Muscle of leg (tissue), 16 donors: ENCODE data around the gene COG1. TPM values are rescaled to one million over a fixed set of nuclear protein-coding genes. Genes with fewer than 3 reads are reported as not detected.
"Not testable (repeated sequence)": the region's sequence is repeated elsewhere in the genome, so short reads cannot be mapped to it uniquely, and the experiment has no call there.

Source experiments
- DNase-seq: peaks from one replicate; pipeline ENCODE4 v3.0.0; 2013
- H3K27ac ChIP-seq: one replicate; pipeline ENCODE4 v1.5.1; 2013; ENCODE audit warnings: mild to moderate bottlenecking, low read length, control low read depth
- H3K27me3 ChIP-seq: one replicate; pipeline ENCODE4 v1.6.1; 2013; ENCODE audit warnings: low read length; ENCODE audit not compliant: control insufficient read depth, insufficient read depth
- H3K36me3 ChIP-seq: one replicate; pipeline ENCODE4 v1.6.1; 2013; ENCODE audit warnings: low read length; ENCODE audit not compliant: control insufficient read depth, insufficient read depth
- H3K4me1 ChIP-seq: one replicate; pipeline ENCODE4 v1.6.1; 2013; ENCODE audit warnings: low read length; ENCODE audit not compliant: control insufficient read depth, insufficient read depth
- H3K4me3 ChIP-seq: one replicate; pipeline ENCODE4 v1.5.1; 2013; ENCODE audit warnings: low read length, control low read depth
- H3K9me3 ChIP-seq: replicated peaks from 2 replicates; pipeline ENCODE4 v1.6.1; 2013; ENCODE audit warnings: low read depth, low read length; ENCODE audit not compliant: control insufficient read depth
- WGBS: methylation state at CpG from one replicate; pipeline ENCODE4 v1.1.5; 2013; ENCODE audit warnings: missing lambda C conversion rate; ENCODE audit not compliant: insufficient coverage; 5-methylcytosine and 5-hydroxymethylcytosine counted together
- long read RNA-seq, 11 donors: transcript quantifications; one replicate each; lab custom pipeline, GENCODE V29; 2026
- polyA plus RNA-seq, 8 donors: library from polyadenylated mRNA; unstranded; fragments of 120-200 nt; gene quantifications; one replicate each; pipeline versions ENCODE4 v1.2.1 to v1.2.3, GENCODE V29; 2013; ENCODE audit warnings: inconsistent platforms in 1 of 8, low replicate concordance in 1 of 8; ENCODE audit not compliant: insufficient read length in 8 of 8, insufficient read depth in 1 of 8
- total RNA-seq: library from RNA; stranded (reverse); fragments of 120-200 nt; gene quantifications from one replicate; pipeline ENCODE4 v1.2.4, GENCODE V29; 2013

The COG1 gene
- 23.3 TPM for total RNA-seq
- 10 to 100 TPM; 26.2 to 41.8 (median 30.9) TPM for polyA plus RNA-seq
- long read RNA-seq, donor 1, partial matches to known transcripts, result 0 of 1 reads
- long read RNA-seq, donor 1, other reads (novel, unspliced or antisense), result 0 of 1 reads
- long read RNA-seq, donor 2, result 0 reads
- long read RNA-seq, donor 3, partial matches to known transcripts, result 0 of 2 reads
- long read RNA-seq, donor 3, other reads (novel, unspliced or antisense), result 0 of 2 reads
- long read RNA-seq, donor 4, partial matches to known transcripts, result 0 of 1 reads
- long read RNA-seq, donor 4, other reads (novel, unspliced or antisense), result 0 of 1 reads
- long read RNA-seq, donor 5, partial matches to known transcripts, result 0 of 4 reads
- long read RNA-seq, donor 5, other reads (novel, unspliced or antisense), result 0 of 4 reads
- long read RNA-seq, donor 6, result 0 reads
- long read RNA-seq, donor 7, full-length matches to known transcripts, result 1 of 1 reads
- long read RNA-seq, donor 7, partial matches to known transcripts, result 0 of 1 reads
- long read RNA-seq, donor 7, other reads (novel, unspliced or antisense), result 0 of 1 reads
- long read RNA-seq, donor 8, partial matches to known transcripts, result 0 of 1 reads
- long read RNA-seq, donor 8, other reads (novel, unspliced or antisense), result 0 of 1 reads
- long read RNA-seq, donor 9, result 0 reads
- long read RNA-seq, donor 10, partial matches to known transcripts, result 0 of 1 reads
- long read RNA-seq, donor 10, other reads (novel, unspliced or antisense), result 0 of 1 reads
- long read RNA-seq, donor 11, partial matches to known transcripts, result 0 of 1 reads
- long read RNA-seq, donor 11, other reads (novel, unspliced or antisense), result 0 of 1 reads

GRCh38 chr17:73192894-73193701 is at the start of gene COG1:
Gene COG1 (plus strand): TSS chr17:73193055. CDS start chr17:73193070, 15 bp downstream.
- H3K4me1 ChIP-seq, result peaks cover 12% of the 10 kb centered on the region
- no peaks in the 10 kb centered on the region for H3K27me3 ChIP-seq
- peaks cover 18% of the 10 kb centered on the region for H3K36me3 ChIP-seq
- peak within 1 kb of the TSS; percentile 95 for H3K4me3 ChIP-seq
- DNase-seq, result peak; percentile 97
- peak within 1 kb of the TSS; percentile 92 for H3K27ac ChIP-seq
- no peaks in the 10 kb centered on the region for H3K9me3 ChIP-seq
- WGBS, result under 1% methylated on average over 74 of the region's 84 CpGs

- not testable (repeated sequence) for H3K9me3 ChIP-seq, H3K4me3 ChIP-seq, H3K27ac ChIP-seq, DNase-seq, H3K36me3 ChIP-seq, H3K4me1 ChIP-seq, H3K27me3 ChIP-seq
- no CpG with 5 or more reads among the region's 3 CpGs for WGBS
These were observed 48.6 kb upstream of the COG1 start for GRCh38 chr17:73144209-73144608.

GRCh38 chr17:73145641-73146040 is 47.2 kb upstream of the COG1 start:
- H3K27me3 ChIP-seq, result peaks cover 6% of the 10 kb centered on the region
- no peaks in the 10 kb centered on the region for H3K9me3 ChIP-seq
- H3K4me3 ChIP-seq, result no peak overlapping the region
- no peak overlapping the region for H3K27ac ChIP-seq
- 100% methylated on average over 1 of the region's 2 CpGs for WGBS
- no peak for DNase-seq
- H3K4me1 ChIP-seq, result no peaks in the 10 kb centered on the region
- no peaks in the 10 kb centered on the region for H3K36me3 ChIP-seq

GRCh38 chr17:73147791-73148190 is 45.1 kb upstream of the COG1 start:
- not testable (repeated sequence) for H3K4me1 ChIP-seq, DNase-seq, H3K27me3 ChIP-seq, H3K36me3 ChIP-seq, H3K27ac ChIP-seq, H3K9me3 ChIP-seq, H3K4me3 ChIP-seq
- no CpG with 5 or more reads among the region's 11 CpGs for WGBS

- H3K9me3 ChIP-seq, result no peaks in the 10 kb centered on the region
- H3K36me3 ChIP-seq, result no peaks in the 10 kb centered on the region
- H3K27me3 ChIP-seq, result peaks cover 6% of the 10 kb centered on the region
- no peaks in the 10 kb centered on the region for H3K4me1 ChIP-seq
- no peak overlapping the region for H3K27ac ChIP-seq
- DNase-seq, result no peak
- 88% methylated on average over 2 of the region's 6 CpGs for WGBS
- H3K4me3 ChIP-seq, result no peak overlapping the region
These were observed 44.1 kb upstream of the COG1 start for GRCh38 chr17:73148540-73149334.

- H3K4me1 ChIP-seq, H3K4me3 ChIP-seq, H3K27ac ChIP-seq, H3K9me3 ChIP-seq, H3K36me3 ChIP-seq, DNase-seq, H3K27me3 ChIP-seq: not testable (repeated sequence)
- WGBS, result 86% methylated on average over 2 of the region's 14 CpGs
These were observed 42.1 kb upstream of the COG1 start for GRCh38 chr17:73150622-73151300.

- H3K27me3 ChIP-seq, result peaks cover 11% of the 10 kb centered on the region
- DNase-seq, result no peak
- H3K36me3 ChIP-seq, result no peaks in the 10 kb centered on the region
- 36% methylated on average over 2 of the region's 9 CpGs for WGBS
- no peak overlapping the region for H3K27ac ChIP-seq
- H3K4me1 ChIP-seq, result peaks cover 21% of the 10 kb centered on the region
- H3K4me3 ChIP-seq, result no peak overlapping the region
- no peaks in the 10 kb centered on the region for H3K9me3 ChIP-seq
These were observed 40.8 kb upstream of the COG1 start for GRCh38 chr17:73151916-73152632.

GRCh38 chr17:73155410-73156165 is 37.3 kb upstream of the COG1 start:
- no peak overlapping the region for H3K4me3 ChIP-seq
- DNase-seq, result peak; percentile 35
- H3K27ac ChIP-seq, result no peak overlapping the region
- peaks cover 25% of the 10 kb centered on the region for H3K4me1 ChIP-seq
- H3K9me3 ChIP-seq, result no peaks in the 10 kb centered on the region
- H3K27me3 ChIP-seq, result peaks cover 11% of the 10 kb centered on the region
- 56% methylated on average over 13 of the region's 15 CpGs for WGBS
- no peaks in the 10 kb centered on the region for H3K36me3 ChIP-seq
